ENCODE measurements around the gene ALDH4A1. TPM values are rescaled to one million over a fixed set of nuclear protein-coding genes. Genes with fewer than 3 reads are reported as not detected.
A peak's percentile ranks its signal among the peaks of the same experiment; 100 is the strongest.

Gene ALDH4A1
- total RNA-seq, 1 donor from 2014 or later: 21.8 TPM

DNA sequence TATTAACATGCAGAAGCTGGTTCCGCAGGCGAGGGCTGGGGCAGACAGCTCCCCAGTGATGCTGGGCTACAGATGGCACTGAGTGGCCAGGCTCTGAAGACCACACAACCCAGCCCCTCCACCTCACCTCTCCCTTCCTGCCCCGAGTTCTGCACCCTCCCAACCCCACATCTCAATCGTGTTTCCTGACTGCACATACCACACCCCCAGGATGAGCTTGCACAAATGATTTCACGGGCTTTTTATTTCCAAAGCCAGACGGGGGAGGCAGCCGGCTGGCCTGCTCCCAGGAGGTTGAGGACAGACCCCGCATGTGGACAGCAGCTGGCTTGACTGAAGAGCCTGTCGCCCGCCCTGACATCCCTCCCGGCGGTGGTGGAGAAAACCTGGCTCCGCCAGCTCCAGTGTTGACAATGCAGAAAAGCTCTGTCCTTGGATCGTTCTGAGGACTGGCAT lies 21.4 kb upstream of the ALDH4A1 start:
- TF ChIP-seq EZH2 (IDR thresholded peaks at IDR 0.05) (no peak), CTCF (IDR thresholded peaks at IDR 0.05) (no peak), EZH2phosphoT487 (IDR thresholded peaks at IDR 0.05) (no peak)
- Histone ChIP-seq H3K79me2 (ENCODE audit: low read depth) (no peaks in the 10 kb centered on the region), H3K27ac (no peak overlapping the region), H2AFZ (replicated peaks) (no peak overlapping the region), H3K4me1 (peaks cover 21% of the 10 kb centered on the region), H3K9ac (no peak overlapping the region), H3F3A (ENCODE audit: low read depth) (no peaks in the 10 kb centered on the region), H3K27me3 (no peaks in the 10 kb centered on the region), H4K20me1 (ENCODE audit: low read depth) (no peaks in the 10 kb centered on the region), H3K36me3 (no peaks in the 10 kb centered on the region), H3K4me3 (no peak overlapping the region), H3K4me2 (no peak overlapping the region), H3K9me3 (ENCODE audit: low read depth) (no peaks in the 10 kb centered on the region)
- no peak for DNase-seq (ENCODE audit: low spot score)
- peaks cover 2% of the 10 kb centered on the region for H3K27me3 Mint-ChIP-seq (ENCODE audit: insufficient read depth, low read depth)
- H3K36me3 Mint-ChIP-seq: peaks cover 2% of the 10 kb centered on the region
- H3K4me3 Mint-ChIP-seq: peak overlapping the region; percentile 33
- H3K4me1 Mint-ChIP-seq: peaks cover 50% of the 10 kb centered on the region
- H3K9me3 Mint-ChIP-seq: peaks cover 2% of the 10 kb centered on the region
- peak overlapping the region; percentile 91 for H3K27ac Mint-ChIP-seq

DNA sequence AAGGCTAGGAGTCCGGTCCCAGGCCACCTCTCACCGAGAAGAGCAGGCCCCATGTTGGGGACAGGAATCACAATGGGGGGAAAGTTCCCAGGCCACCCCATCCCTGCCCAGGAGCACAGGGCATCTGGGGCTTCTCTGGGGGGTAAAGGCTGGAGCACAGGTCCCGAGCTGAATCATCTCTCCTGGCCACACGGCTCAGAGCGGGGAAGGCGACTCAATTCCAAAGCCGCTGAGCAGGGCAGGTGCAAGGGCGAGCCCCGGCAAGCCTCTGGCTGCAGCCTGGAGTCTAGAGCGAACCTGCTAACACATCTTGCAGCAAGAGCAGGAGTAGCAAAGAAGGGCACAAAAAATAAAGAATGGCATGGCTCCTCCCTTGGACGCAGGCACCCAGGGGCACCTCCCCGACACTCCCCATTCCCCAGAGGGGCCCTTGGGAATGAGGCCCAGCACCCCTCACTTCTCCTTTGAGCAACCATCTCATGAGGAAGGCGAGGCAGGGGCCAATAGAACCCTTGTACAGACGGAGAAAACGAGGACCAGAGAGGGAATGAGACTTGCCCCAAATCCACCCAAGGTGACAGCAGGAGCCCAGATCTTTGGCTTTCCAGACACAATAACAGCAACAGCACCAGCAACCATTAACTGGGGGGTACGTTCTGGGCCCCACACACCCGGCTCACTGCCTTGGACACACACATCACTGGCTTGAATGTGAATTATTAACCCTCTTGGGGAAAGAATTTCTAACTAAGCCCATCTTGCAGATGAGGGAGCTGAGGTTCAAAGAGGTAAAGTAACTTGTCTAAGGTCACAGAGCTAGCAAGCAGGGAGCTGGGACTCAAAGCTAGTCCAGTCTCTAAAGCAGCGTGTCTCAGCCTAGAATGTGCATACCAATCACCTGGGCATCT lies 20.7 kb upstream of the ALDH4A1 start:
- H2AFZ ChIP-seq (replicated peaks): no peak overlapping the region
- Mint-ChIP-seq H3K27me3 (ENCODE audit: insufficient read depth, low read depth) (peaks cover 2% of the 10 kb centered on the region), H3K36me3 (peaks cover 2% of the 10 kb centered on the region), H3K4me3 (no peak overlapping the region), H3K9me3 (peaks cover 2% of the 10 kb centered on the region), H3K27ac (peak overlapping the region; percentile 91), H3K4me1 (peaks cover 50% of the 10 kb centered on the region)
- H4K20me1 ChIP-seq (ENCODE audit: low read depth): no peaks in the 10 kb centered on the region
- no peaks in the 10 kb centered on the region for H3K27me3 ChIP-seq
- no peaks in the 10 kb centered on the region for H3K36me3 ChIP-seq
- H3K4me3 ChIP-seq: no peak overlapping the region
- H3K4me2 ChIP-seq: peak overlapping the region; percentile 52
- H3F3A ChIP-seq (ENCODE audit: low read depth): no peaks in the 10 kb centered on the region
- peaks cover 20% of the 10 kb centered on the region for H3K4me1 ChIP-seq
- peak overlapping the region; percentile 3 for H3K9ac ChIP-seq
- DNase-seq (ENCODE audit: low spot score): no peak
- no peak overlapping the region for H3K27ac ChIP-seq
- TF ChIP-seq CTCF (IDR thresholded peaks at IDR 0.05): no peak
- no peak for TF ChIP-seq EZH2 (IDR thresholded peaks at IDR 0.05)
- no peak for TF ChIP-seq EZH2phosphoT487 (IDR thresholded peaks at IDR 0.05)
- H3K79me2 ChIP-seq (ENCODE audit: low read depth): no peaks in the 10 kb centered on the region
- no peaks in the 10 kb centered on the region for H3K9me3 ChIP-seq (ENCODE audit: low read depth)

GRCh38 chr1:18922319-18922726 lies 20.0 kb upstream of the ALDH4A1 start:
- H3K4me1 Mint-ChIP-seq: peaks cover 44% of the 10 kb centered on the region
- no peaks in the 10 kb centered on the region for H4K20me1 ChIP-seq (ENCODE audit: low read depth)
- peak overlapping the region; percentile 52 for H3K4me2 ChIP-seq
- peaks cover 2% of the 10 kb centered on the region for H3K36me3 Mint-ChIP-seq
- no peaks in the 10 kb centered on the region for H3K79me2 ChIP-seq (ENCODE audit: low read depth)
- H3K9me3 Mint-ChIP-seq: peaks cover 2% of the 10 kb centered on the region
- H3K36me3 ChIP-seq: no peaks in the 10 kb centered on the region
- peaks cover 2% of the 10 kb centered on the region for H3K27me3 Mint-ChIP-seq (ENCODE audit: insufficient read depth, low read depth)
- H3K27ac Mint-ChIP-seq: no peak overlapping the region
- peak overlapping the region; percentile 3 for H3K9ac ChIP-seq
- TF ChIP-seq CTCF (IDR thresholded peaks at IDR 0.05) (no peak), EZH2phosphoT487 (IDR thresholded peaks at IDR 0.05) (no peak), EZH2 (IDR thresholded peaks at IDR 0.05) (no peak)
- H3K27me3 ChIP-seq: no peaks in the 10 kb centered on the region
- no peak overlapping the region for H3K4me3 ChIP-seq
- H3F3A ChIP-seq (ENCODE audit: low read depth): no peaks in the 10 kb centered on the region
- no peak overlapping the region for H3K27ac ChIP-seq
- H2AFZ ChIP-seq (replicated peaks): peak overlapping the region; percentile 32
- no peak overlapping the region for H3K4me3 Mint-ChIP-seq
- peak; percentile 58 for DNase-seq (ENCODE audit: low spot score)
- peaks cover 14% of the 10 kb centered on the region for H3K4me1 ChIP-seq
- H3K9me3 ChIP-seq (ENCODE audit: low read depth): no peaks in the 10 kb centered on the region
